Peyer's patch (tissue), 4 donors: ENCODE results near the gene AKAP6.

Source experiments
- POLR2A ChIP-seq, 2 donors: fragments of 450-650 bp; IDR thresholded peaks; one replicate each; pipeline ENCODE4 v1.5.1; 2017; ENCODE audit warnings: antibody characterized with exemption in 2 of 2, mild to moderate bottlenecking in 2 of 2, moderate library complexity in 2 of 2
- TF ChIP-seq, protein P1 (sequence below), 6 experiments: fragments of 450-650 bp in 4 of 6; fragments of 200-600 bp in 2 of 6; sonication (generic) in 1 of 6; IDR thresholded peaks; one replicate each; pipeline ENCODE4 v1.5.1; 2017 to 2019; ENCODE audit warnings: antibody characterized with exemption in 6 of 6, mild to moderate bottlenecking in 3 of 6, moderate library complexity in 1 of 6

DNA sequence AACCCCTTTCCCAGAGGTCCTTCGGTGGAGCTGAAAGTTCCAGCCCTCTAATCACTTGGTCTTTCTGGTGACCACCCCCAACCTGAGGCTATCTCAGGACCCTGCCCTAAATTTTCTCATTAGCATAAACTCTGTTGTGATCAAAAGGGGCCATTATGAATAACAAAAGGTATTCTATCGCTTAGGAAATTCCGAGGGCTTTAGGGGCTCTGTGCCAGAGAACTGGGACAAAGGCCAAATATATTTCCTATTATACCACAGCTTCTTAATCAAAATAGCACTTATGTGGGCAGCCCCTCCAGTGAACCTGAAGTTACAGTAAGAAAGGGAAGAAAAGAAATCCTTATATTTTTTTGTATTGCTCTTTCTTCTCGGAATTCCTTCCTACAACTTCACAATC lies 484.3 kb downstream of the AKAP6 start:
- TF ChIP-seq, protein P1, sequence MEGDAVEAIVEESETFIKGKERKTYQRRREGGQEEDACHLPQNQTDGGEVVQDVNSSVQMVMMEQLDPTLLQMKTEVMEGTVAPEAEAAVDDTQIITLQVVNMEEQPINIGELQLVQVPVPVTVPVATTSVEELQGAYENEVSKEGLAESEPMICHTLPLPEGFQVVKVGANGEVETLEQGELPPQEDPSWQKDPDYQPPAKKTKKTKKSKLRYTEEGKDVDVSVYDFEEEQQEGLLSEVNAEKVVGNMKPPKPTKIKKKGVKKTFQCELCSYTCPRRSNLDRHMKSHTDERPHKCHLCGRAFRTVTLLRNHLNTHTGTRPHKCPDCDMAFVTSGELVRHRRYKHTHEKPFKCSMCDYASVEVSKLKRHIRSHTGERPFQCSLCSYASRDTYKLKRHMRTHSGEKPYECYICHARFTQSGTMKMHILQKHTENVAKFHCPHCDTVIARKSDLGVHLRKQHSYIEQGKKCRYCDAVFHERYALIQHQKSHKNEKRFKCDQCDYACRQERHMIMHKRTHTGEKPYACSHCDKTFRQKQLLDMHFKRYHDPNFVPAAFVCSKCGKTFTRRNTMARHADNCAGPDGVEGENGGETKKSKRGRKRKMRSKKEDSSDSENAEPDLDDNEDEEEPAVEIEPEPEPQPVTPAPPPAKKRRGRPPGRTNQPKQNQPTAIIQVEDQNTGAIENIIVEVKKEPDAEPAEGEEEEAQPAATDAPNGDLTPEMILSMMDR (IDR thresholded peaks at IDR 0.05) = no peak
- TF ChIP-seq POLR2A (IDR thresholded peaks at IDR 0.05) = no peak
